Gastroesophageal sphincter (tissue), 3 donors: Measurements from ENCODE around the gene PTPRG.

Experiments
- CTCF ChIP-seq, 4 experiments: fragments of 200-600 bp in 2 of 4; fragments of 450-650 bp in 2 of 4; sonication (generic) in 1 of 4; IDR thresholded peaks; one replicate each; pipeline ENCODE4 v1.5.1; 2017 to 2019; ENCODE audit warnings: antibody characterized with exemption in 4 of 4, mild to moderate bottlenecking in 2 of 4, moderate library complexity in 2 of 4
- POLR2AphosphoS5 ChIP-seq: sonication (generic); formaldehyde crosslinking; IDR thresholded peaks from one replicate; pipeline ENCODE4 v1.6.1; 2017; ENCODE audit warnings: antibody characterized with exemption

GRCh38 chr3:61809879-61810278 lies 248.5 kb downstream of the PTPRG start:
- TF ChIP-seq POLR2AphosphoS5 (no peak), CTCF (IDR thresholded peaks at IDR 0.05) (no peak)
